Thoracic aorta (tissue), 2 donors: ENCODE results near the gene WNK2. TPM values are rescaled to one million over a fixed set of nuclear protein-coding genes. Genes with fewer than 3 reads are reported as not detected.

Source experiments
- ATAC-seq: fragments of 150-250 bp; one replicate; pipeline ENCODE4 v1.8.0; 2017; ENCODE audit warnings: low read depth; ENCODE audit not compliant: insufficient number of reproducible peaks, low FRiP score
- DNase-seq: peaks from one replicate; pipeline ENCODE4 v3.0.0-alpha.2; 2020; ENCODE audit warnings: low spot score
- H3K27ac ChIP-seq, 2 donors: fragments of 200-600 bp; sonication (generic); 1 replicate in 1 of 2; 2 replicates in 1 of 2; pipeline ENCODE4 v1.5.1; 2016; ENCODE audit warnings: mild to moderate bottlenecking in 2 of 2, moderate library complexity in 2 of 2
- H3K27me3 ChIP-seq: fragments of 200-600 bp; sonication (generic); replicated peaks from 2 replicates; pipeline ENCODE4 v1.6.0; 2016; ENCODE audit warnings: mild to moderate bottlenecking; ENCODE audit not compliant: insufficient read depth
- H3K36me3 ChIP-seq: fragments of 200-600 bp; sonication (generic); one replicate; pipeline ENCODE4 v1.5.1; 2016
- H3K4me1 ChIP-seq, 2 donors: fragments of 200-600 bp; sonication (generic); 1 replicate in 1 of 2; 2 replicates in 1 of 2; pipeline versions ENCODE4 v1.5.1 to v1.6.0; 2016; ENCODE audit warnings: low read depth in 2 of 2, mild to moderate bottlenecking in 1 of 2; ENCODE audit not compliant: control insufficient read depth in 1 of 2
- H3K4me3 ChIP-seq: fragments of 200-600 bp; sonication (generic); 2 replicates; pipeline ENCODE4 v1.5.1; 2016; ENCODE audit warnings: mild to moderate bottlenecking
- H3K9me3 ChIP-seq: fragments of 200-600 bp; sonication (generic); 2 replicates; pipeline ENCODE4 v1.5.1; 2016
- CTCF ChIP-seq: fragments of 200-600 bp; sonication (generic); IDR thresholded peaks from one replicate; pipeline ENCODE4 v1.5.1; 2019; ENCODE audit warnings: antibody characterized with exemption
- total RNA-seq, 2 donors: library from RNA; depleted of rRNA; stranded (reverse); fragments of >200 nt; gene quantifications; one replicate each; pipeline versions ENCODE4 v1.1.0 to v1.2.3, GENCODE V29; 2016

WNK2 gene
- total RNA-seq, 2 donors from 2014 or later, result 0.95 to 4.7 TPM

DNA sequence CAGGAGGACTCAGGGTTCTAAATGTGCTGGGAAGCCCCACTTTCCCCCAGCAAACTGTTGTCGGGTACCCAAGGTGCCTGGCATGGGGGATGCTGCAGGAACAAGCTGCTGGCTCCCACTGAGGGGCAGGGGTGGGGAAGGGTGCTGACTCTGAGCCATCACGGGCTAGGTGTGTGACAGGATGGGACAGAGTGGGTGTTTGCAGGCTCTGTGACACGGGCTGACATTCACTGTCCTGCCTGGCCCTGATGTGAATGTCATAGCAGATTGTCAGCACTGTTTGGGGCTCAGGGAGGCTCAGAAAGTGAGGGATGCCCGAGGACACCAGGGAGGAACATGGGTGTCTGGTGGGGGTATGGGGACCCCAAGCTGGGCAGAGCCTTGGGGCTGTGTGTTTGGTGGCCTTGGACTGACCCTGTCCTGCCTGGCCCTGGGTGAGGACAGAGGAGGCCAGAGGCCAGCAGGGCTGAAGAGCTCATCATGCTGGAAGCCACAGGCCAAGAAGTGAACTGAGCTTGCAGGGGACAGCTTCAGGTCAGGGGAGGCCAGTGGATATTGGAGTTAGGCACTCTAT, 20.6 kb downstream of the WNK2 start:
- TF ChIP-seq CTCF, result no peak
- Histone ChIP-seq H3K9me3 (no peaks in the 10 kb centered on the region), H3K4me1 (peaks cover 19 to 34% of the 10 kb centered on the region in 2 donors), H3K27me3 (no peaks in the 10 kb centered on the region), H3K36me3 (no peaks in the 10 kb centered on the region), H3K27ac (no peak overlapping the region), H3K4me3 (no peak overlapping the region)
- no peak for DNase-seq
- no peak for ATAC-seq

DNA sequence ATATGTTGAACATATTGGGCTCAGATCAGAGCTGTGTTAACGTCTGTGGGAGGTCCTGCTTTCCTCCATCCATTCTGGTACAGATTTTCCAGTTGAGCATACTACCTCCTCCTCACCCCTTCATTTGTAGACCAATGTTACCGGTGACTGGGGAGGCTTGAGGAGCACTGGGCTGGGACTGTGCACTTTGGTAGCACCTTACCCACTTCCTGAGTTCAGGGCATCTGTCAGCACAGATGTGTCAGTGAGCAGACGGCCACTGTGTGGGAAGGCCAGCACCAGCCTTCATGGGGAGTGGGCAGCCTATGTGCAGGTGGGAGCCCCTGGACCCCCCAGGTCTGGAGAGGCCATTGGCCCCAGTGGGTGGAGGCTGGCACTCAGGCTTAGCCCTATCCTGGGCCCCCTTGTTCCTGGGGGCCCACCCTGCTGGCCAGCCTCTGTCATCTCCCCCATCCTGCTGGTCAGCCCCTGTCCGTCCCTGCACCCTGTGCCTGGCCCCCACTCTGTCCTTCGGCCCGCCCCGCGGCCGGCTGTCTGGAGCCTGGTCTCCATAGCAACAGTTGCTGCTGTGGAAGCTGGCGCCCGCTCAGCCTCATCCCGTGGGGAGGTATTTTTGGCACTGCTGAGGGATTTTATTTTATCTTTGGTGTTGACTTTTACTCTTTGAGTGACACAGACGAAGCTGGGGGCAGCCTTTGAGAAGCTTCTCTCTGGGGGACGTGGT, 21.3 kb downstream of the WNK2 start:
- Histone ChIP-seq H3K27ac (no peak overlapping the region), H3K27me3 (no peaks in the 10 kb centered on the region), H3K9me3 (no peaks in the 10 kb centered on the region), H3K36me3 (no peaks in the 10 kb centered on the region), H3K4me3 (no peak overlapping the region), H3K4me1 (peaks cover 19 to 34% of the 10 kb centered on the region in 2 donors)
- no peak for DNase-seq
- no peak for TF ChIP-seq CTCF
- ATAC-seq, result peak; percentile 56

DNA sequence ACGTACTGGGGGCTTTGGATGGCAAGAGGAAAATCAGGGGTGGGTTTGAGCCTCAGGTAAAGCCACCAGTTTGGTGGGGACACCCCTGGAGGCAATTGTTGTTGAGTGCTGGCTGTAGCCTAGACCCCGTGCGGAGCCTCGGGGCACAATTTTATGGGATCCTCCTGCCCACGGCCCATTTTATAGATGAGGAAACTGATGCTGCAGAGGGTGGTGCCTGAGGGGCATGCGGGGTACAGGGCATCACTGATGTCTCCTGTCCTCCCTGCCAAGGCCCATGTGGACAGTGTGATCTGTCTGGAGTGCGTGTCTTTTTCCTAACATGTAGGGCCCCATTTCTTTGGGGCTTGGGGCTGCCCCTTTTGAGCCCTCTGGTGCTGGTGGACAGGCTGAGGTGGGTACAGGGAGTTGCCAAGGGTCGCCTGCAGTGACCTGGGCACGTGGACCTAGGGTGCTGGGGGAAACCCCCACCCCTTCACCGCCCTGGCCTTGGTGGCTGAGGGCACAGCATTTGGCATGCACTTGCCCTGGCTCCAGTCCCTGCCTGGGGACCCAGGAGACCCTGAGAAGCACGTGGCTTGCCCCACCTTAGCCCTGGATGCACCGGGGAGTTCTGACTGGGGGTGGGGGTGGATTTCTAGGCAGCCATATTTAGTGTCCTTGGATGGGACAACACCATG, 22.1 kb downstream of the WNK2 start:
- Histone ChIP-seq H3K36me3 (no peaks in the 10 kb centered on the region), H3K4me1 (peaks cover 19 to 34% of the 10 kb centered on the region in 2 donors), H3K27me3 (no peaks in the 10 kb centered on the region), H3K4me3 (no peak overlapping the region), H3K27ac (no peak overlapping the region), H3K9me3 (no peaks in the 10 kb centered on the region)
- DNase-seq (no peak), ATAC-seq (no peak)
- no peak for TF ChIP-seq CTCF

- no peak for TF ChIP-seq CTCF
- peaks cover 19 to 34% of the 10 kb centered on the region in 2 donors for H3K4me1 ChIP-seq
- ATAC-seq (no peak), DNase-seq (no peak)
- H3K9me3 ChIP-seq, result no peaks in the 10 kb centered on the region
- H3K4me3 ChIP-seq, result no peak overlapping the region
- no peaks in the 10 kb centered on the region for H3K36me3 ChIP-seq
- H3K27me3 ChIP-seq, result no peaks in the 10 kb centered on the region
- H3K27ac ChIP-seq, result peak overlapping the region; percentile 33 to 45
Measured at GRCh38 chr9:93206576-93207155, 22.7 kb downstream of the WNK2 start.

DNA sequence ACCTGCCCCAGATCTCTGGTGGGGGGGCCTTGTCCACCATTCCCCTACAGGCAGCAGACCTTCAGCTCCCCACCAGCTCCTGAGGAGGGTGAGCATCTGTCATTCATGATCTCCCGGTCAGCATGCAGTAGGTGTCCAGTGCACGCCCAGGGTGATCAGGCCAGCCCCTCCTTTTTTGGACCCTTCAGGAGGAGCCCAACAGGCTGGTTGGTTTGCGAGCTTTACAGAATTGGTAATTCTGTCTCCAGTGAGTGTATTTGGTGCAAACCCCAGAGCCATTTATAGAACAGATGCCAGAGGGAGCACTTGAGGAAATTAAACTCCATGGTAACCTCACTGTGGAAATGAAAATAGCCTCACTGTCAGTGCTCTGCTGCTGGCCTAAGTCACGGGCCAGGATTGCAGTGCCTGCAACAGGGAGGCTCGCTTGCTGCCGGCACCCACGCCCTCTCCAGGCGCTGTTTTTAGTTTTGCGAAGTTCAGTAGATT, 23.4 kb downstream of the WNK2 start:
- Histone ChIP-seq H3K27ac (peak overlapping the region; percentile 51 to 65), H3K9me3 (no peaks in the 10 kb centered on the region), H3K27me3 (no peaks in the 10 kb centered on the region), H3K4me3 (peak overlapping the region; percentile 55), H3K36me3 (no peaks in the 10 kb centered on the region), H3K4me1 (peaks cover 19 to 34% of the 10 kb centered on the region in 2 donors)
- TF ChIP-seq CTCF, result no peak
- no peak for ATAC-seq
- no peak for DNase-seq
